Left ventricle myocardium inferior (tissue), 1 donor: ENCODE measurements around the gene HNRNPAB. TPM values are rescaled to one million over a fixed set of nuclear protein-coding genes. Genes with fewer than 3 reads are reported as not detected.

Experiments
- DNase-seq: peaks from one replicate; pipeline ENCODE4 v3.0.0-alpha.2; 2020
- H3K27ac ChIP-seq: fragments of 200-600 bp; replicated peaks from 2 replicates; pipeline ENCODE4 v1.8.0; 2021
- H3K27me3 ChIP-seq: fragments of 200-600 bp; 2 replicates; pipeline ENCODE4 v1.8.0; 2021; ENCODE audit warnings: low read depth
- H3K36me3 ChIP-seq: fragments of 200-600 bp; 2 replicates; pipeline ENCODE4 v1.8.0; 2021
- H3K4me1 ChIP-seq: fragments of 200-600 bp; 2 replicates; pipeline ENCODE4 v1.8.0; 2021
- H3K4me3 ChIP-seq: fragments of 200-600 bp; 2 replicates; pipeline ENCODE4 v1.8.0; 2021; ENCODE audit warnings: mild to moderate bottlenecking, moderate library complexity
- H3K9me3 ChIP-seq: fragments of 200-600 bp; replicated peaks from 2 replicates; pipeline ENCODE4 v1.8.0; 2021
- intact Hi-C: fragments of 100-400 bp; cut with micrococcal nuclease; formaldehyde crosslinking; loops from one replicate; pipeline ENCODE4 v1.11.0; 2022
- total RNA-seq: library from RNA; stranded (reverse); fragmentation: NEBNext Ultra II Directional; extraction: Animal tissue kit (Norgen Biotek cat#: 25700); gene quantifications from one replicate; pipeline ENCODE4 v1.2.1, GENCODE V29; 2021
- TF ChIP-seq, protein P1 (sequence below): fragments of 200-600 bp; IDR thresholded peaks from 2 replicates; pipeline ENCODE4 v1.8.0; 2021; ENCODE audit warnings: antibody characterized with exemption, mild to moderate bottlenecking, borderline replicate concordance
- donor health status: DM: no; HTN: yes; CAD: no; lungs with severe emphysema.

Gene HNRNPAB
- total RNA-seq, 1 donor from 2014 or later: 85.2 TPM

DNA sequence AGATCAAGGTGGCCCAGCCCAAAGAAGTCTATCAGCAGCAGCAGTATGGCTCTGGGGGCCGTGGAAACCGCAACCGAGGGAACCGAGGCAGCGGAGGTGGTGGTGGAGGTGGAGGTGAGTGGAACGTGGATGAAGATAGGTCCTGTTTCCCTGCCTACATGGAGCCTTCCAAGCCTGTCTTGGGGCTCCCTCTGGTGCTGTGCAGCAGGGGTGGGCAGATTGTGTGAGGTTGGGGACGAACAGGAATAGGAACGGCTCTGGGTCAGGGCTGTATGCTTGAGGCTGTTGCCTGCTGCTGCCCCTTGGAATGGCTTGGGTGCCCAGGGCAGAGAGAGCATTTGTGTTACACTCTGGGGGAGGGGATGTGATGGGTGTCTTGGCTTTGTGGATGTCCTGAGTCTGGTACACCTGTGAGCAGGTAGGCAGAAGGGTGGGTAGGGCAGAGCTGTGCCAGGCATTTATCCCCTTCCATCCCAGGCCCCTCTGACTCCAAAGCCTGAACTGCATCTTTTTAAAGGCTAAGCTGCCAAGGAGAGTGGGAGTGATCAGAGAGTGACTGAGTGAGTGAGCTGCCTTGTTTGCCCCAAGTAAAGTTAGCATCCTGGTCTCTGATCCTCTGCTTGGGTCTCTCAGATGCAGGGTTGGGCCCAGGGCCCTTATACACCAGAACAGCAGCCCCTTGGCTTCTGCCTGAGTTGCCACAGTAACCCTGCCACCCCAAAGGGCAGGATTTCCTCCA lies 5.2 kb downstream of the HNRNPAB start:
- intact Hi-C loops: no loop called here
- Histone ChIP-seq H3K36me3 (peaks cover 83% of the 10 kb centered on the region), H3K4me3 (no peak overlapping the region)

GRCh38 chr5:178210073-178210535 lies 5.8 kb downstream of the HNRNPAB start:
- peaks cover 89% of the 10 kb centered on the region for H3K36me3 ChIP-seq
- no peak overlapping the region for H3K4me3 ChIP-seq
- no peak for DNase-seq
- H3K27me3 ChIP-seq: no peaks in the 10 kb centered on the region
- TF ChIP-seq, protein P1, sequence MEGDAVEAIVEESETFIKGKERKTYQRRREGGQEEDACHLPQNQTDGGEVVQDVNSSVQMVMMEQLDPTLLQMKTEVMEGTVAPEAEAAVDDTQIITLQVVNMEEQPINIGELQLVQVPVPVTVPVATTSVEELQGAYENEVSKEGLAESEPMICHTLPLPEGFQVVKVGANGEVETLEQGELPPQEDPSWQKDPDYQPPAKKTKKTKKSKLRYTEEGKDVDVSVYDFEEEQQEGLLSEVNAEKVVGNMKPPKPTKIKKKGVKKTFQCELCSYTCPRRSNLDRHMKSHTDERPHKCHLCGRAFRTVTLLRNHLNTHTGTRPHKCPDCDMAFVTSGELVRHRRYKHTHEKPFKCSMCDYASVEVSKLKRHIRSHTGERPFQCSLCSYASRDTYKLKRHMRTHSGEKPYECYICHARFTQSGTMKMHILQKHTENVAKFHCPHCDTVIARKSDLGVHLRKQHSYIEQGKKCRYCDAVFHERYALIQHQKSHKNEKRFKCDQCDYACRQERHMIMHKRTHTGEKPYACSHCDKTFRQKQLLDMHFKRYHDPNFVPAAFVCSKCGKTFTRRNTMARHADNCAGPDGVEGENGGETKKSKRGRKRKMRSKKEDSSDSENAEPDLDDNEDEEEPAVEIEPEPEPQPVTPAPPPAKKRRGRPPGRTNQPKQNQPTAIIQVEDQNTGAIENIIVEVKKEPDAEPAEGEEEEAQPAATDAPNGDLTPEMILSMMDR: no peak
- H3K27ac ChIP-seq: no peak overlapping the region
- peaks cover 45% of the 10 kb centered on the region for H3K4me1 ChIP-seq
- no peaks in the 10 kb centered on the region for H3K9me3 ChIP-seq
- intact Hi-C loops: no loop called here

More for the DNA sequence above, 5.2 kb downstream of the HNRNPAB start:
- Histone ChIP-seq H3K9me3 (no peaks in the 10 kb centered on the region), H3K27ac (no peak overlapping the region), H3K4me1 (peaks cover 47% of the 10 kb centered on the region), H3K27me3 (no peaks in the 10 kb centered on the region)
- DNase-seq: no peak
- TF ChIP-seq, protein P1: no peak

- TF ChIP-seq, protein P1: no peak
- no peaks in the 10 kb centered on the region for H3K27me3 ChIP-seq
- no peaks in the 10 kb centered on the region for H3K9me3 ChIP-seq
- peaks cover 45% of the 10 kb centered on the region for H3K4me1 ChIP-seq
- no peak for DNase-seq
- H3K36me3 ChIP-seq: peaks cover 95% of the 10 kb centered on the region
- H3K4me3 ChIP-seq: no peak overlapping the region
- intact Hi-C loops: no loop called here
- H3K27ac ChIP-seq: no peak overlapping the region
Observed at GRCh38 chr5:178210686-178211085, 6.4 kb downstream of the HNRNPAB start.

DNA sequence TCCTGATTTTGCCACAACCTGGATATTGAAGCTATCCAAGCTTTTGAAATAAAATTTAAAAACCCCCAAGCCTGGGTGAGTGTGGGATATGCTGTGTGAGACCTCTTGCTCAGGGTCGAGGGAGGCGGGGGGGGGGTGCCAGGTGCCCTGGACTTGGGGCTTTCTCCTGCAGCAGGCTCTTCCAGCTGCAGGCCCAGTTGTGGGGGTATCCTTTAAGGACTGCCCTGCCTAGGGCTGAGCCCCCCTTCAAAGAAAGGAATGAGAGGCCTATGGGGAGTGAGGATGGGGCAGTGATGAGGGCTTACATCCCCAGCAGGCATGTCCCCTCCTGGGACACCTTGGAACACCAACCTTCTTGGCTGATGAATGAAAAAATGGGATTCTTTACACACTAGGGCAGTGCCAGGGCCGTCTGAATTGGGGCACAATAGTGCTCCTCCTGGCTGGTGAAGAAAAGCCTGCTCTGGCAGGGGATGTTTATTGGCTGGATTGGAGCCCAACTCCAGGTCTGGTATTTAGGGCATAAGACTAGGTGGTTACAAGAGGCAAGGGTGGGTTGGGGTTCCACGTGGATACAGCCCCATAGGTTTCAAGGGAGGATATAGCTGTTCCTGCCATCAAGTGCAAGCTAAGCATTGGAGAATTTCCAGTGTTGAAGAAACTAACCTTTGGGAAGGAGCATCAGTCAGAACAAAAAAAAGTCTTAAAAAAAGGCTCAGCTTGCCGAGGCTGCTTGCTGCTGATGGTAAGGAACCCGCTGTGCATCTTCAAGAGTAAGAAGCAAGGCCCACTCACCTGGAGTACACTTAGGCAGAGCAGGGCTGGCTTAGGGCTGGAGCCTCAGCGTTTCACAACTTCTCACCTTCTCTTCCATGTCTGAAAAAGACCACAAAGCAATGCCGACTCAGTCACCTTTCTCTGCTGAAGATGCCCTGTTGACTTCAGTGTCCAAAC lies 7.0 kb downstream of the HNRNPAB start:
- H3K36me3 ChIP-seq: peaks cover 100% of the 10 kb centered on the region
- no peaks in the 10 kb centered on the region for H3K9me3 ChIP-seq
- no peaks in the 10 kb centered on the region for H3K27me3 ChIP-seq
- TF ChIP-seq, protein P1: no peak
- intact Hi-C loops: no loop called here
- no peak overlapping the region for H3K27ac ChIP-seq
- no peak for DNase-seq
- H3K4me3 ChIP-seq: no peak overlapping the region
- peaks cover 42% of the 10 kb centered on the region for H3K4me1 ChIP-seq

DNA sequence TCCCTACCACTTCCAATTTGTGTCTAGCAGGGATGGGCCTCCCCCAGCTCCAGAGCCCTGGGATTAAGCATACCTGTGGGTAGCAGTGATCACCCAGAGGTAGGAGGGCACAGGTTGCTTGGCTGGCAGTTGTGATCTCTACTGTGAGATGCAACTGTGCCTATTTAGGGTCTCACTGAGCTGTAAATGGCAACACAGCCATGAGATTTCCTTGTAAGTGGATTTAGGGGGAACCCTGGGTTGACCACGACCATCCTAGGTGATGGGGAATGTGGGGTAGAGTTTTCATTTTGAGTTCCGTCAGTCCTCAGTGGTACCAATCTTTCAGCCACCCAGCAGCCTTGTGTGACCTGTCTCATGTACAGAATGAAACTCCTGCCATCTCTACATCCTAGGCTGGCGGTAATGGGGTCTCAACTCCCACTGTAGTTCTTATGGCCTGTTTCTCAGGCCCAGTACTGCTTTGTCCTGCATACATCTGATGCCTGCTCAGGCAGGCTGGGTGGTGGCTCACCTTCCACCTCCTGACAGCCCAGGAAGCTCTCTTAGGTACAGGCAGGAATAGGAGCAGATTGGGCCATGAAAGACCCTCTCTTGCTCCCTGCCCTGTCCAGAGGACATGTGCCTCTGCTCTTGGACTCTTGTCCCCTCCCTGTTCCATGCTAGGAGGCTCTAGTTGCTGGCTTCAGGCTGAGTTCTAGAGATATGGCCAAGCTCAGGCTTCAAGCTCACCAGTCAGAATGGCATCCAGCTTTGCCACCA lies 8.1 kb downstream of the HNRNPAB start:
- Histone ChIP-seq H3K27me3 (no peaks in the 10 kb centered on the region), H3K9me3 (no peaks in the 10 kb centered on the region), H3K4me1 (peaks cover 32% of the 10 kb centered on the region), H3K27ac (no peak overlapping the region), H3K4me3 (no peak overlapping the region), H3K36me3 (peaks cover 100% of the 10 kb centered on the region)
- intact Hi-C loops: no loop called here
- TF ChIP-seq, protein P1: no peak
- no peak for DNase-seq
